Measurements from ENCODE around the gene MBD4. TPM values are rescaled to one million over a fixed set of nuclear protein-coding genes. Genes with fewer than 3 reads are reported as not detected.

Gene MBD4
- total and polyA plus RNA-seq, 7 experiments from 2014 or later = 37.9 to 56.6 (median 46.9) TPM

GRCh38 chr3:129425213-129425612 is 14.5 kb downstream of the MBD4 start:
- Mint-ChIP-seq H3K27me3 (peaks cover 0 to 13% (median 0%) of the 10 kb centered on the region in 5 donors), H3K4me3 (no peak overlapping the region), H3K4me1 (peaks cover 17 to 29% (median 22%) of the 10 kb centered on the region in 7 donors), H3K36me3 (peaks cover 0 to 4% (median 0%) of the 10 kb centered on the region in 5 donors), H3K9me3 (no peaks in the 10 kb centered on the region), H3K27ac (no peak overlapping the region)
- Histone ChIP-seq H3K27me3 (ENCODE audit: control insufficient read depth in 2 of 2, insufficient read depth in 2 of 2, low read length in 2 of 2) (no peaks in the 10 kb centered on the region), H3K4me1 (ENCODE audit: control insufficient read depth in 2 of 2, insufficient read depth in 2 of 2, low read length in 2 of 2) (peaks cover 0 to 13% of the 10 kb centered on the region in 2 donors), H3K9me3 (ENCODE audit: control insufficient read depth in 2 of 3, low read length in 3 of 3) (no peaks in the 10 kb centered on the region), H3K4me3 (ENCODE audit: low read length) (no peak overlapping the region), H3K36me3 (ENCODE audit: control insufficient read depth in 2 of 3, insufficient read depth in 3 of 3, low read length in 3 of 3) (peaks cover 0 to 5% (median 3%) of the 10 kb centered on the region in 3 experiments), H3K27ac (ENCODE audit: low read depth, low read length) (no peak overlapping the region)
- no peak for ATAC-seq
- intact Hi-C loops (cut with micrococcal nuclease) = no loop called here
- no peak for DNase-seq
- POLR2A ChIA-PET = interaction anchor here (6.9 kb wide), 1 partner anchor 15 kb away, joined by 66 read pairs; the partner anchor contains the start of genes IFT122 and MBD4
- CTCF ChIA-PET = no interaction called here

- H3K4me1 ChIP-seq (ENCODE audit: control insufficient read depth in 2 of 2, insufficient read depth in 2 of 2, low read length in 2 of 2) = peaks cover 0 to 13% of the 10 kb centered on the region in 2 donors
- H3K4me3 Mint-ChIP-seq = no peak overlapping the region
- no peaks in the 10 kb centered on the region for H3K9me3 ChIP-seq (ENCODE audit: control insufficient read depth in 2 of 3, low read length in 3 of 3)
- ChIA-PET CTCF (no interaction called here), POLR2A (no interaction called here)
- DNase-seq = no peak
- no peaks in the 10 kb centered on the region for H3K27me3 ChIP-seq (ENCODE audit: control insufficient read depth in 2 of 2, insufficient read depth in 2 of 2, low read length in 2 of 2)
- peaks cover 0 to 4% (median 0%) of the 10 kb centered on the region in 5 donors for H3K36me3 Mint-ChIP-seq
- H3K36me3 ChIP-seq (ENCODE audit: control insufficient read depth in 2 of 3, insufficient read depth in 3 of 3, low read length in 3 of 3) = peaks cover 0 to 3% (median 0%) of the 10 kb centered on the region in 3 experiments
- H3K9me3 Mint-ChIP-seq = no peaks in the 10 kb centered on the region
- H3K4me3 ChIP-seq (ENCODE audit: low read length) = no peak overlapping the region
- no peak overlapping the region for H3K27ac ChIP-seq (ENCODE audit: low read depth, low read length)
- intact Hi-C loops (cut with micrococcal nuclease) = no loop called here
- H3K27me3 Mint-ChIP-seq = peaks cover 0 to 13% (median 0%) of the 10 kb centered on the region in 5 donors
- no peak for ATAC-seq
- H3K27ac Mint-ChIP-seq = peak overlapping the region in 1 of 9 donors; percentile 16
- H3K4me1 Mint-ChIP-seq = peaks cover 17 to 25% (median 18%) of the 10 kb centered on the region in 7 donors
These were observed 15.4 kb downstream of the MBD4 start for GRCh38 chr3:129424185-129424841.

DNA sequence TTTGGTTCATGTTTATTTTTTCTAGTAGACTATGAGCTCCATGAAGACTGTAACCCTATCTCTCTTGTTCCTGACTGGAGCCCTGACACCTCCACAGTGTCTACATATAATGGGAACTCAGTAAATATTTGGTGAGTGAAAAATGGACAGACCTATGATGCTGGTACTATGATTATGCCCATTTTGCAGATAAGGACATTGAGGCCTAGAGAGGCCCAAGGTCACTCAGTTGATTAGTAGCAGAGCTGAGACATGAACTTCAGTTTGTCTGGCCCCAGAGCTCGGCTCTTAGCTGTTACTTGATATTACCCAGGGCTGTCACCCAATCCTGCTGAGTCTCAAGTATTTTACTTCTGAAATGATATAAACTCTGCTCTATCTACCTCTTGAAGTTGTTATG is 16.9 kb downstream of the MBD4 start:
- no peak overlapping the region for H3K4me3 Mint-ChIP-seq
- POLR2A ChIA-PET = interaction anchor here (0.8 kb wide), 1 partner anchor 107 kb away, joined by 3 read pairs; a partner anchor contains a TSS

GRCh38 chr3:129421988-129422745 is 17.6 kb downstream of the MBD4 start:
- POLR2A ChIA-PET = no interaction called here
- Mint-ChIP-seq H3K27ac (no peak overlapping the region), H3K27me3 (peaks cover 0 to 3% (median 0%) of the 10 kb centered on the region in 5 donors), H3K9me3 (no peaks in the 10 kb centered on the region), H3K4me3 (no peak overlapping the region), H3K4me1 (peaks cover 0 to 7% (median under 1%) of the 10 kb centered on the region in 7 donors), H3K36me3 (peaks cover 0 to 2% (median 0%) of the 10 kb centered on the region in 5 donors)
- Histone ChIP-seq H3K27me3 (ENCODE audit: control insufficient read depth in 2 of 2, insufficient read depth in 2 of 2, low read length in 2 of 2) (no peaks in the 10 kb centered on the region), H3K9me3 (ENCODE audit: control insufficient read depth in 2 of 3, low read length in 3 of 3) (no peaks in the 10 kb centered on the region), H3K4me3 (ENCODE audit: low read length) (no peak overlapping the region), H3K27ac (ENCODE audit: low read depth, low read length) (no peak overlapping the region), H3K36me3 (ENCODE audit: control insufficient read depth in 2 of 3, insufficient read depth in 3 of 3, low read length in 3 of 3) (no peaks in the 10 kb centered on the region), H3K4me1 (ENCODE audit: control insufficient read depth in 2 of 2, insufficient read depth in 2 of 2, low read length in 2 of 2) (no peaks in the 10 kb centered on the region)
- DNase-seq (no peak), ATAC-seq (no peak)
- intact Hi-C loops (cut with micrococcal nuclease) = no loop called here
- CTCF ChIA-PET = no interaction called here

More for the DNA sequence above, 16.9 kb downstream of the MBD4 start:
- intact Hi-C loops (cut with micrococcal nuclease) = no loop called here
- H3K36me3 Mint-ChIP-seq = peaks cover 0 to 2% (median 0%) of the 10 kb centered on the region in 5 donors
- peaks cover 0 to 9% (median 0%) of the 10 kb centered on the region in 5 donors for H3K27me3 Mint-ChIP-seq
- ATAC-seq = no peak
- Histone ChIP-seq H3K4me3 (ENCODE audit: low read length) (no peak overlapping the region), H3K36me3 (ENCODE audit: control insufficient read depth in 2 of 3, insufficient read depth in 3 of 3, low read length in 3 of 3) (no peaks in the 10 kb centered on the region), H3K27me3 (ENCODE audit: control insufficient read depth in 2 of 2, insufficient read depth in 2 of 2, low read length in 2 of 2) (no peaks in the 10 kb centered on the region), H3K9me3 (ENCODE audit: control insufficient read depth in 2 of 3, low read length in 3 of 3) (no peaks in the 10 kb centered on the region), H3K4me1 (ENCODE audit: control insufficient read depth in 2 of 2, insufficient read depth in 2 of 2, low read length in 2 of 2) (peaks cover 0 to 3% of the 10 kb centered on the region in 2 donors), H3K27ac (ENCODE audit: low read depth, low read length) (no peak overlapping the region)
- CTCF ChIA-PET = no interaction called here
- H3K9me3 Mint-ChIP-seq = no peaks in the 10 kb centered on the region
- peaks cover 4 to 12% (median 7%) of the 10 kb centered on the region in 7 donors for H3K4me1 Mint-ChIP-seq
- DNase-seq = no peak
- H3K27ac Mint-ChIP-seq = no peak overlapping the region

DNA sequence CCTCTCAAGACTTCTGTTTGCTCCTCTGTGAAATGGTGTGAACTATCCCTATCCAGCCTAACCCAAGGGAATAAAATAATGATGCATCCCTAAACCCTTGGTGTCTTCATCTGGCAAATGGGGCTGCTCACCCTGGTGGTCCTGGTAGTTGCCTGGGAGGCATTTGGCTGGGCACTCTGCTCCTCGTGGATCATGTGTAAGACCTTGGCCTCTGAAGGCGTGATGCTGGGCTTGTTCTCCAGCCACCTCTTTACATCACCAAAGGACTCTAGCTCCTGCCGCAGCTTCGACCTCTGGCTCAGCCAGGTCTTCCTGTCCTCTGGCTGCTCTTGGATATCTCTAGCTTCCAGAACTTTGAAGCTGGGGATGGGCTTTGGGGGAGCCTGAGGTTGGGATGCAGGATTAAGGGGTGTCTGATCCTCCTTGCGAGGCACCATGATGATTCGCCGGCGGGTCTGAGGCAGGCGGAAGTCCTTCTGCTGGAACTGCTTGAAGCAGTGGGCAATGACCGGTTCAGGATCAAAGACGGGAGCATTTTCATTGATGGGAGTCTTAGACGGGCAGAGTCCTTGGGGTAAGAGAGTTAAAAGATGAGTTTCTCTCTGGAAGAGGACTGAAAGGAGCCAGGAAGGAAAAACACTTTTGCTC is 18.4 kb downstream of the MBD4 start:
- intact Hi-C loops (cut with micrococcal nuclease) = no loop called here
- Histone ChIP-seq H3K9me3 (ENCODE audit: control insufficient read depth in 2 of 3, low read length in 3 of 3) (no peaks in the 10 kb centered on the region), H3K4me3 (ENCODE audit: low read length) (no peak overlapping the region), H3K4me1 (ENCODE audit: control insufficient read depth in 2 of 2, insufficient read depth in 2 of 2, low read length in 2 of 2) (no peaks in the 10 kb centered on the region), H3K27me3 (ENCODE audit: control insufficient read depth in 2 of 2, insufficient read depth in 2 of 2, low read length in 2 of 2) (no peaks in the 10 kb centered on the region), H3K36me3 (ENCODE audit: control insufficient read depth in 2 of 3, insufficient read depth in 3 of 3, low read length in 3 of 3) (no peaks in the 10 kb centered on the region), H3K27ac (ENCODE audit: low read depth, low read length) (no peak overlapping the region)
- CTCF ChIA-PET = no interaction called here
- ATAC-seq (no peak), DNase-seq (no peak)
- POLR2A ChIA-PET = no interaction called here
- Mint-ChIP-seq H3K9me3 (no peaks in the 10 kb centered on the region), H3K27ac (no peak overlapping the region), H3K27me3 (peaks cover 0 to 3% (median 0%) of the 10 kb centered on the region in 5 donors), H3K36me3 (peaks cover 0 to 2% (median 0%) of the 10 kb centered on the region in 5 donors), H3K4me1 (peaks cover 0 to 7% (median 0%) of the 10 kb centered on the region in 7 donors), H3K4me3 (no peak overlapping the region)

DNA sequence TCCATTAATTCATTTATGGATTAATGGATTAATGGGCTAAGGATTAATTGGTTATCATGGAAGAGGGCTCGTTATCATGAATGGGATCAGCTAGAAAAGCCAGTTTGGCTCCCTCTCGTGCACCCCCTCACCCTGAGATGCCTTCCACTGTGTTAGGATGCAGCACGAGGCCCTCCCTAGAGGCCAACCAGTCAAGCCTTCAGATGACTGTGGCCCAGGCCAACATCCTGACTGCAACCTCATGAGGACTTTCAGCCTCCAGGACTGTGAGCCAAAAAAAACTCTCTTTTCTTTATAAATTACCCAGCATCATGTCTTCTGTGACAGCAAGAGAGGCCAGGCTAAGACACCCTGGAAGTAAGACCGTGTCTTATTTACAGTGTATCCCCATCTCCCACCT is 20.3 kb downstream of the MBD4 start:
- DNase-seq (no peak), ATAC-seq (no peak)
- Histone ChIP-seq H3K27ac (ENCODE audit: low read depth, low read length) (no peak overlapping the region), H3K9me3 (ENCODE audit: control insufficient read depth in 2 of 3, low read length in 3 of 3) (no peaks in the 10 kb centered on the region), H3K27me3 (ENCODE audit: control insufficient read depth in 2 of 2, insufficient read depth in 2 of 2, low read length in 2 of 2) (no peaks in the 10 kb centered on the region), H3K4me1 (ENCODE audit: control insufficient read depth in 2 of 2, insufficient read depth in 2 of 2, low read length in 2 of 2) (no peaks in the 10 kb centered on the region), H3K36me3 (ENCODE audit: control insufficient read depth in 2 of 3, insufficient read depth in 3 of 3, low read length in 3 of 3) (no peaks in the 10 kb centered on the region), H3K4me3 (ENCODE audit: low read length) (no peak overlapping the region)
- ChIA-PET POLR2A (no interaction called here), CTCF (no interaction called here)
- peaks cover 0 to 3% (median 0%) of the 10 kb centered on the region in 5 donors for H3K27me3 Mint-ChIP-seq
- H3K9me3 Mint-ChIP-seq = no peaks in the 10 kb centered on the region
- intact Hi-C loops (cut with micrococcal nuclease) = no loop called here
- H3K4me1 Mint-ChIP-seq = peaks cover 0 to 6% (median 0%) of the 10 kb centered on the region in 7 donors
- no peak overlapping the region for H3K27ac Mint-ChIP-seq
- H3K36me3 Mint-ChIP-seq = no peaks in the 10 kb centered on the region
- no peak overlapping the region for H3K4me3 Mint-ChIP-seq

Data from naive thymus-derived CD4-positive, alpha-beta T cell (primary cell).